K562 (cell line): ENCODE measurements around the gene MOSPD2. TPM values are rescaled to one million over a fixed set of nuclear protein-coding genes. Genes with fewer than 3 reads are reported as not detected.

Experiments
- CEBPG ChIP-seq, 3 experiments: fragments of 200-800 bp in 1 of 3; sonication (Bioruptor generic) in 1 of 3; sonication (generic) in 1 of 3; formaldehyde crosslinking in 1 of 3; IDR thresholded peaks in 2 of 3; conservative IDR thresholded peaks in 1 of 3; 2 replicates each; pipeline versions ENCODE4 v1.6.1 to v1.8.0; 2016 to 2022; ENCODE audit warnings: missing compliant biosample characterization in 2 of 3, missing genetic modification characterization in 2 of 3, mild to moderate bottlenecking in 1 of 3, missing genetic modification reagents in 1 of 3
- CHD2 ChIP-seq: IDR thresholded peaks from 2 replicates; pipeline ENCODE4 v1.6.1; 2011; ENCODE audit warnings: low read depth, low read length
- E2F6 ChIP-seq, 2 experiments: IDR thresholded peaks; 2 replicates each; pipeline ENCODE4 v1.6.1; 2011; ENCODE audit warnings: borderline replicate concordance in 1 of 2, control low read depth in 1 of 2, low read depth in 1 of 2, low read length in 1 of 2, mild to moderate bottlenecking in 1 of 2, mixed read lengths in 1 of 2, moderate library complexity in 1 of 2; ENCODE audit not compliant: insufficient read depth in 1 of 2, insufficient read length in 1 of 2, poor library complexity in 1 of 2, severe bottlenecking in 1 of 2; ENCODE audit errors: extremely low read depth in 1 of 2
- ESRRA ChIP-seq: fragments of 450-650 bp; IDR thresholded peaks from 2 replicates; pipeline ENCODE4 v1.6.1; 2014; ENCODE audit warnings: low read depth, mild to moderate bottlenecking, moderate library complexity, borderline replicate concordance
- GABPA ChIP-seq: fragments of 200-800 bp; sonication (Bioruptor generic); conservative IDR thresholded peaks from 2 replicates; pipeline ENCODE4 v1.6.1; 2016; ENCODE audit warnings: low read depth, missing genetic modification characterization, missing compliant biosample characterization
- HDAC1 ChIP-seq, 2 experiments: fragments of 450-650 bp; IDR thresholded peaks; 2 replicates each; pipeline ENCODE4 v1.6.1; 2016 to 2017; ENCODE audit warnings: inconsistent platforms in 1 of 2, mild to moderate bottlenecking in 1 of 2, moderate library complexity in 1 of 2
- JUN ChIP-seq, 2 experiments: sonication (generic) in 1 of 2; formaldehyde crosslinking in 1 of 2; IDR thresholded peaks; 2 replicates each; pipeline versions ENCODE4 v1.6.1 to v1.8.0; 2012 to 2022; ENCODE audit warnings: borderline replicate concordance in 2 of 2, mild to moderate bottlenecking in 2 of 2, improper control_type of control experiment in 1 of 2, low read depth in 1 of 2, low read length in 1 of 2, missing genetic modification reagents in 1 of 2
- MNT ChIP-seq, 2 experiments: fragments of 450-650 bp; conservative IDR thresholded peaks; 2 replicates each; pipeline ENCODE4 v1.6.1; 2017; ENCODE audit warnings: mild to moderate bottlenecking in 2 of 2, moderate library complexity in 2 of 2
- PKNOX1 ChIP-seq: fragments of 450-650 bp; IDR thresholded peaks from 2 replicates; pipeline ENCODE4 v1.6.1; 2016
- POLR2B ChIP-seq: fragments of 450-650 bp; IDR thresholded peaks from 2 replicates; pipeline ENCODE4 v1.6.1; 2018; ENCODE audit warnings: low read depth; ENCODE audit not compliant: partially characterized antibody
- RBBP5 ChIP-seq: fragments of 200-600 bp; sonication (generic); IDR thresholded peaks from 2 replicates; pipeline ENCODE4 v1.6.1; 2012; ENCODE audit warnings: borderline replicate concordance, mild to moderate bottlenecking, low read length, control low read depth, inconsistent platforms; ENCODE audit not compliant: insufficient read depth, poor library complexity, severe bottlenecking
- SIN3A ChIP-seq, 2 experiments: fragments of 150-350 bp in 1 of 2; IDR thresholded peaks; 2 replicates each; pipeline ENCODE4 v1.6.1; 2011 to 2016; ENCODE audit warnings: borderline replicate concordance in 2 of 2, low read depth in 2 of 2, low read length in 2 of 2, mild to moderate bottlenecking in 2 of 2, moderate library complexity in 2 of 2; ENCODE audit not compliant: control insufficient read depth in 1 of 2
- SP1 ChIP-seq: sonication (generic); formaldehyde crosslinking; IDR thresholded peaks from 2 replicates; pipeline ENCODE4 v1.8.1; 2022; ENCODE audit warnings: mild to moderate bottlenecking, missing genetic modification reagents
- USF2 ChIP-seq: sonication (generic); formaldehyde crosslinking; IDR thresholded peaks from 2 replicates; pipeline ENCODE4 v1.5.0; 2020; ENCODE audit warnings: missing genetic modification reagents
- ZNF24 ChIP-seq: fragments of 450-650 bp; IDR thresholded peaks from 2 replicates; pipeline ENCODE4 v1.6.1; 2016
- polyA plus RNA-seq, 8 experiments: library from polyadenylated mRNA; depleted of rRNA in 4 of 8; stranded (reverse) in 5 of 8; unstranded in 3 of 8; fragments of >200 nt; fragmentation: Nextera tagmentation in 2 of 8; fragmentation: Illumina TruSeq in 1 of 8; extraction: Ambion mirVana in 2 of 8; extraction: Trizol in 1 of 8; gene quantifications; 2 replicates each; pipeline versions ENCODE4 v1.2.1 to v1.2.3, GENCODE V29; 2011 to 2014; ENCODE audit warnings: inconsistent platforms in 1 of 8, missing spikeins in 1 of 8
- total RNA-seq, 7 experiments: library from RNA; depleted of rRNA in 6 of 7; stranded (reverse); fragments of >200 nt in 6 of 7; fragmentation: Illumina TruSeq in 2 of 7; extraction: Trizol in 2 of 7; gene quantifications; 2 replicates each; pipeline versions ENCODE4 v1.2.1 to v1.2.3, GENCODE V29; 2011 to 2021; ENCODE audit warnings: low replicate concordance in 1 of 7

MOSPD2 gene
- total and polyA plus RNA-seq, 9 of the 15 experiments (the other 6 are each of a cell fraction or from before 2014, with no cell fraction given) = 3.9 to 12.2 (median 9.2) TPM

- no peak for TF ChIP-seq JUN (IDR thresholded peaks at IDR 0.05; ENCODE audit: borderline replicate concordance, low read depth, low read length)
- TF ChIP-seq JUN (CRISPR knock-in tag; IDR thresholded peaks at IDR 0.05; ENCODE audit: borderline replicate concordance) = no peak
- TF ChIP-seq USF2 (CRISPR knock-in tag) = peak; percentile 48
- peak; percentile 81 for TF ChIP-seq GABPA (tag)
- peak; percentile 61 for TF ChIP-seq PKNOX1
- peak; percentile 74 for TF ChIP-seq CHD2
- TF ChIP-seq ESRRA = peak; percentile 16; the same call in 1 of the 2 replicates
- no peak for TF ChIP-seq ZNF24
- TF ChIP-seq SIN3A (IDR thresholded peaks at IDR 0.05; ENCODE audit: borderline replicate concordance in 2 of 2, control insufficient read depth in 1 of 2, low read depth in 2 of 2, low read length in 2 of 2) = peak; percentile 22 to 51; a peak in 1 of 4 replicates
- TF ChIP-seq HDAC1 (IDR thresholded peaks at IDR 0.05) = peak in 1 of 2 experiments; percentile 80; a peak in 2 of 4 replicates
- peak; percentile 45 to 62; a peak in 2 of 4 replicates for TF ChIP-seq MNT (conservative IDR thresholded peaks at IDR 0.05)
- TF ChIP-seq SP1 (CRISPR knock-in tag) = peak; percentile 66
- peak; percentile 62; the same call in 1 of the 2 replicates for TF ChIP-seq CEBPG (CRISPR knock-in tag; IDR thresholded peaks at IDR 0.05)
- peak in 1 of 2 experiments; percentile 66; a peak in 3 of 4 replicates for TF ChIP-seq CEBPG (tag; conservative IDR thresholded peaks at IDR 0.05 in 1 of 2, IDR thresholded peaks at IDR 0.05 in 1 of 2)
- peak; percentile 53 for TF ChIP-seq POLR2B
- peak; percentile 78 for TF ChIP-seq RBBP5
- TF ChIP-seq E2F6 (IDR thresholded peaks at IDR 0.05; ENCODE audit: borderline replicate concordance in 1 of 2, extremely low read depth in 1 of 2, insufficient read depth in 1 of 2, insufficient read length in 1 of 2, low read depth in 1 of 2, low read length in 1 of 2, poor library complexity in 1 of 2, severe bottlenecking in 1 of 2) = peak; percentile 88 to 97
Measured at GRCh38 chrX:14872851-14873675, at the start of gene MOSPD2, which contains the start of gene FANCB (continued).
